ENCODE data around the gene MPP2. TPM values are rescaled to one million over a fixed set of nuclear protein-coding genes. Genes with fewer than 3 reads are reported as not detected.

MPP2 gene
- total RNA-seq, 1 experiment from 2014 or later, result 2.6 TPM

DNA sequence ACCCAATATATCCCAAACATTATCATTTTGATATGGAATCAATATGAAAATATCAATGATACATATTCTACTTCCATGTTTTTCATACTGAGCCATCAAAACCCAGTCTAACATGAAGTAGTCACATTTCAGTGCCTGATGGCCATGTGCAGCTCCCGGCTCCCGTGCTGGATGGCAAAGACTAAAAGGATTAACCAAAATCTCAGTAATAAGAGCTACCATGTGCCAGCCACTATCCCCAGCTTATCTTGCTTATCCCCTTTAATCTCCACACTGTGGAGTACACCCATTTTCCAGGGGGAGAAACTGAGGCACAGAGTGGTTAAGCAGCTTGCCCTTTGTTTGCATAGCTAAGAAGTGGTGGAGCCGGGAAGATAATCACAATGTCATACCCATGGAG is 51.2 kb downstream of the MPP2 start:
- no peaks in the 10 kb centered on the region for H3K36me3 ChIP-seq (ENCODE audit: insufficient read depth, low read length, poor library complexity, severe bottlenecking)
- intact Hi-C loops (cut with micrococcal nuclease; ENCODE audit: unreplicated experiment), result no loop called here
- no peaks in the 10 kb centered on the region for H3K27me3 ChIP-seq (replicated peaks; ENCODE audit: insufficient read depth, low read depth, low read length, poor library complexity)
- ChIA-PET POLR2A (ENCODE audit: low non-redundant PET) (no interaction called here), CTCF (interaction anchor here (0.6 kb wide), 1 partner anchor 123 kb away, joined by 6 read pairs; no protein-coding TSS in a partner anchor)
- BruUV-seq (replicated peaks), result no TSS peak
- no peak overlapping the region for H3K4me3 ChIP-seq (ENCODE audit: low read depth, low read length, poor library complexity, severe bottlenecking)
- no peaks in the 10 kb centered on the region for H3K9me3 ChIP-seq (ENCODE audit: low read depth, low read length, poor library complexity, severe bottlenecking)
- no peak overlapping the region for H3K27ac ChIP-seq (ENCODE audit: low read depth, low read length, poor library complexity, severe bottlenecking)
- TF ChIP-seq EZH2 (IDR thresholded peaks at IDR 0.05; ENCODE audit: borderline replicate concordance, low read depth, low read length, poor library complexity, severe bottlenecking), result no peak
- TF ChIP-seq, protein P1, sequence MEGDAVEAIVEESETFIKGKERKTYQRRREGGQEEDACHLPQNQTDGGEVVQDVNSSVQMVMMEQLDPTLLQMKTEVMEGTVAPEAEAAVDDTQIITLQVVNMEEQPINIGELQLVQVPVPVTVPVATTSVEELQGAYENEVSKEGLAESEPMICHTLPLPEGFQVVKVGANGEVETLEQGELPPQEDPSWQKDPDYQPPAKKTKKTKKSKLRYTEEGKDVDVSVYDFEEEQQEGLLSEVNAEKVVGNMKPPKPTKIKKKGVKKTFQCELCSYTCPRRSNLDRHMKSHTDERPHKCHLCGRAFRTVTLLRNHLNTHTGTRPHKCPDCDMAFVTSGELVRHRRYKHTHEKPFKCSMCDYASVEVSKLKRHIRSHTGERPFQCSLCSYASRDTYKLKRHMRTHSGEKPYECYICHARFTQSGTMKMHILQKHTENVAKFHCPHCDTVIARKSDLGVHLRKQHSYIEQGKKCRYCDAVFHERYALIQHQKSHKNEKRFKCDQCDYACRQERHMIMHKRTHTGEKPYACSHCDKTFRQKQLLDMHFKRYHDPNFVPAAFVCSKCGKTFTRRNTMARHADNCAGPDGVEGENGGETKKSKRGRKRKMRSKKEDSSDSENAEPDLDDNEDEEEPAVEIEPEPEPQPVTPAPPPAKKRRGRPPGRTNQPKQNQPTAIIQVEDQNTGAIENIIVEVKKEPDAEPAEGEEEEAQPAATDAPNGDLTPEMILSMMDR (conservative IDR thresholded peaks at IDR 0.05; ENCODE audit: low read depth, low read length), result no peak
- DNase-seq (ENCODE audit: low spot score), result no peak
- no peaks in the 10 kb centered on the region for H3K4me1 ChIP-seq (ENCODE audit: insufficient read depth, low read length, poor library complexity, severe bottlenecking)

DNA sequence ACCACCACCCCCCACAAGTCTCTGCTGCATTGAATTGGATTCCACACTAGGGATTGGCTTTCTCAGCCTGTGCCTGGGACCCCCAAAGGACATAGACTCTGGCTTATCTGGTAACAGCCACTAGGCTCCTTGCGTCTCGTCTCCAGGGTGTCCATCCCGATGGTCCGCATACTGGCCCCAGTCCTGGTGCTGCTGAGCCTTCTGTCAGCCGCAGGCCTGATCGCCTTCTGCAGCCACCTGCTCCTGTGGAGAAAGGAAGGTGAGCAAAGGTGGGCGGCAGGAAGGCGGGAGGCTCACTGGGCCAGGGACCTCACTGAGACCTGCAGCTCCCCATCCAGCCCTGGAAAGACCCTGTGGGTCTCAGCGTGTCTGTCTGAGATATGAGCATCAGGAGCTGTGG is 52.3 kb downstream of the MPP2 start:
- no peak overlapping the region for H3K4me3 ChIP-seq (ENCODE audit: low read depth, low read length, poor library complexity, severe bottlenecking)

DNA sequence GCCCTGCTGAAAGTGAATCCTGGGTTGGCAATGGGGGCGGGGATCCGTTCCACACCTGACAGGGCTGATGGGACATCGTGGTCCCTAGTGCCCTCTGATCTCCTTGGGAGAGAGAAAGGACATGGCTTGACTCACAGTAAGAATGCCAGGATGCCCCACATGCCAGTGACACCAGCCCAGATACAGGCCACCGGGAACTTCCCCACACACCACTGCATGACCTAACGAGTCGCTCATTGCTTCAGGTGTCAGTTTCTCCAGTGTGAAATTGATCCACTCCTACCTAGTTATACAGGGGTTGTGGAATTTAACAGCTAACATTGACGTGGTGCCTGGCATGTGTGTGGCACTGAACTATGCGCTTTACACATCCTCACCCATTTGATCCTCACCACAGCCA is 52.8 kb downstream of the MPP2 start:
- intact Hi-C loops (cut with micrococcal nuclease; ENCODE audit: unreplicated experiment), result no loop called here
- H3K36me3 ChIP-seq (ENCODE audit: insufficient read depth, low read length, poor library complexity, severe bottlenecking), result no peaks in the 10 kb centered on the region
- H3K27ac ChIP-seq (ENCODE audit: low read depth, low read length, poor library complexity, severe bottlenecking), result no peak overlapping the region
- H3K27me3 ChIP-seq (replicated peaks; ENCODE audit: insufficient read depth, low read depth, low read length, poor library complexity), result no peaks in the 10 kb centered on the region
- DNase-seq (ENCODE audit: low spot score), result no peak
- BruUV-seq (replicated peaks), result no TSS peak
- CTCF ChIA-PET, result interaction anchor here (0.6 to 0.7 kb wide), 2 partner anchors 96 to 261 kb away, joined by 3 to 4 read pairs; no protein-coding TSS in a partner anchor
- no peaks in the 10 kb centered on the region for H3K9me3 ChIP-seq (ENCODE audit: low read depth, low read length, poor library complexity, severe bottlenecking)
- POLR2A ChIA-PET (ENCODE audit: low non-redundant PET), result no interaction called here
- TF ChIP-seq, protein P1 (conservative IDR thresholded peaks at IDR 0.05; ENCODE audit: low read depth, low read length), result no peak
- no peak for TF ChIP-seq EZH2 (IDR thresholded peaks at IDR 0.05; ENCODE audit: borderline replicate concordance, low read depth, low read length, poor library complexity, severe bottlenecking)
- H3K4me3 ChIP-seq (ENCODE audit: low read depth, low read length, poor library complexity, severe bottlenecking), result no peak overlapping the region
- no peaks in the 10 kb centered on the region for H3K4me1 ChIP-seq (ENCODE audit: insufficient read depth, low read length, poor library complexity, severe bottlenecking)

More for the DNA sequence above, 52.3 kb downstream of the MPP2 start:
- no peaks in the 10 kb centered on the region for H3K27me3 ChIP-seq (replicated peaks; ENCODE audit: insufficient read depth, low read depth, low read length, poor library complexity)
- no peaks in the 10 kb centered on the region for H3K36me3 ChIP-seq (ENCODE audit: insufficient read depth, low read length, poor library complexity, severe bottlenecking)
- no TSS peak for BruUV-seq (replicated peaks)
- no peaks in the 10 kb centered on the region for H3K4me1 ChIP-seq (ENCODE audit: insufficient read depth, low read length, poor library complexity, severe bottlenecking)
- H3K9me3 ChIP-seq (ENCODE audit: low read depth, low read length, poor library complexity, severe bottlenecking), result no peaks in the 10 kb centered on the region
- H3K27ac ChIP-seq (ENCODE audit: low read depth, low read length, poor library complexity, severe bottlenecking), result no peak overlapping the region
- POLR2A ChIA-PET (ENCODE audit: low non-redundant PET), result no interaction called here
- TF ChIP-seq, protein P1 (conservative IDR thresholded peaks at IDR 0.05; ENCODE audit: low read depth, low read length), result no peak
- TF ChIP-seq EZH2 (IDR thresholded peaks at IDR 0.05; ENCODE audit: borderline replicate concordance, low read depth, low read length, poor library complexity, severe bottlenecking), result no peak
- intact Hi-C loops (cut with micrococcal nuclease; ENCODE audit: unreplicated experiment), result no loop called here
- no peak for DNase-seq (ENCODE audit: low spot score)
- CTCF ChIA-PET, result interaction anchor here (0.6 to 0.7 kb wide), 2 partner anchors 95 to 260 kb away, joined by 3 to 4 read pairs; no protein-coding TSS in a partner anchor
